Natural killer cell (primary cell): ENCODE measurements around the gene DMTF1. TPM values are rescaled to one million over a fixed set of nuclear protein-coding genes. Genes with fewer than 3 reads are reported as not detected.
"Not testable (repeated sequence)": the region's sequence is repeated elsewhere in the genome, so short reads cannot be mapped to it uniquely, and the experiment has no call there.

ENCODE experiments used
- ATAC-seq, 3 donors: fragments of 150-1000 bp in 2 of 3; fragments of 200-7000 bp in 1 of 3; cut with Tn5 transposase; 1 replicate in 1 of 3; 2 replicates in 2 of 3; pipeline ENCODE4 v1.10.0; 2021; ENCODE audit warnings: mild to moderate bottlenecking in 2 of 3, moderate library complexity in 2 of 3
- DNase-seq, 2 donors: peaks; one replicate each; pipeline versions ENCODE4 v3.0.0 to v3.0.0-alpha.2; 2013 to 2021; ENCODE audit warnings: mixed read lengths in 1 of 2
- H3K27ac ChIP-seq: one replicate; pipeline ENCODE4 v1.5.1; 2013; ENCODE audit warnings: mild to moderate bottlenecking, low read length
- H3K27me3 ChIP-seq: one replicate; pipeline ENCODE4 v1.6.1; 2013; ENCODE audit warnings: low read length; ENCODE audit not compliant: control insufficient read depth, insufficient read depth
- H3K36me3 ChIP-seq: one replicate; pipeline ENCODE4 v1.6.1; 2013; ENCODE audit warnings: low read length; ENCODE audit not compliant: control insufficient read depth, insufficient read depth
- H3K4me1 ChIP-seq: one replicate; pipeline ENCODE4 v1.6.1; 2013; ENCODE audit warnings: low read length; ENCODE audit not compliant: control insufficient read depth, insufficient read depth
- H3K4me3 ChIP-seq: one replicate; pipeline ENCODE4 v1.5.1; 2013; ENCODE audit warnings: low read length
- H3K9me3 ChIP-seq: one replicate; pipeline ENCODE4 v1.6.1; 2013; ENCODE audit warnings: low read length; ENCODE audit not compliant: control insufficient read depth, insufficient read depth
- H3K27ac Mint-ChIP-seq, 2 donors: one replicate each; pipeline ENCODE4 v1.8.0; 2022; ENCODE audit warnings: mild to moderate bottlenecking in 2 of 2, mixed read lengths in 2 of 2, moderate library complexity in 1 of 2
- H3K27me3 Mint-ChIP-seq, 2 donors: one replicate each; pipeline ENCODE4 v1.8.0; 2022; ENCODE audit warnings: low read depth in 2 of 2, mixed read lengths in 2 of 2
- H3K36me3 Mint-ChIP-seq: one replicate; pipeline ENCODE4 v1.8.0; 2022; ENCODE audit warnings: mixed read lengths
- H3K4me1 Mint-ChIP-seq, 2 donors: one replicate each; pipeline ENCODE4 v1.8.0; 2022; ENCODE audit warnings: mixed read lengths in 2 of 2
- H3K4me3 Mint-ChIP-seq: one replicate; pipeline ENCODE4 v1.8.0; 2022; ENCODE audit warnings: mild to moderate bottlenecking, moderate library complexity, mixed read lengths
- H3K9me3 Mint-ChIP-seq, 2 donors: one replicate each; pipeline ENCODE4 v1.8.0; 2022; ENCODE audit warnings: mixed read lengths in 2 of 2
- WGBS: methylation state at CpG from one replicate; pipeline ENCODE4 v1.1.7; 2013; ENCODE audit warnings: missing lambda C conversion rate; ENCODE audit not compliant: insufficient coverage; 5-methylcytosine and 5-hydroxymethylcytosine counted together
- intact Hi-C: fragments of 100-400 bp; cut with micrococcal nuclease; formaldehyde crosslinking; loops from one replicate; pipeline ENCODE4 v1.14.2; 2022
- total RNA-seq, 4 donors: library from RNA; stranded (reverse); fragments of 120-200 nt in 1 of 4; gene quantifications; one replicate each; pipeline versions ENCODE4 v1.2.3 to v1.2.4, GENCODE V29; 2013 to 2022
- TF ChIP-seq, protein P1 (sequence below): fragments of 200-600 bp; IDR thresholded peaks from one replicate; pipeline ENCODE4 v1.8.0; 2022; ENCODE audit warnings: antibody characterized with exemption

DMTF1 gene
- total RNA-seq, 3 donors from 2014 or later (not counting 1 experiment from before 2014, with no cell fraction given): 154 to 178 (median 160) TPM

DNA sequence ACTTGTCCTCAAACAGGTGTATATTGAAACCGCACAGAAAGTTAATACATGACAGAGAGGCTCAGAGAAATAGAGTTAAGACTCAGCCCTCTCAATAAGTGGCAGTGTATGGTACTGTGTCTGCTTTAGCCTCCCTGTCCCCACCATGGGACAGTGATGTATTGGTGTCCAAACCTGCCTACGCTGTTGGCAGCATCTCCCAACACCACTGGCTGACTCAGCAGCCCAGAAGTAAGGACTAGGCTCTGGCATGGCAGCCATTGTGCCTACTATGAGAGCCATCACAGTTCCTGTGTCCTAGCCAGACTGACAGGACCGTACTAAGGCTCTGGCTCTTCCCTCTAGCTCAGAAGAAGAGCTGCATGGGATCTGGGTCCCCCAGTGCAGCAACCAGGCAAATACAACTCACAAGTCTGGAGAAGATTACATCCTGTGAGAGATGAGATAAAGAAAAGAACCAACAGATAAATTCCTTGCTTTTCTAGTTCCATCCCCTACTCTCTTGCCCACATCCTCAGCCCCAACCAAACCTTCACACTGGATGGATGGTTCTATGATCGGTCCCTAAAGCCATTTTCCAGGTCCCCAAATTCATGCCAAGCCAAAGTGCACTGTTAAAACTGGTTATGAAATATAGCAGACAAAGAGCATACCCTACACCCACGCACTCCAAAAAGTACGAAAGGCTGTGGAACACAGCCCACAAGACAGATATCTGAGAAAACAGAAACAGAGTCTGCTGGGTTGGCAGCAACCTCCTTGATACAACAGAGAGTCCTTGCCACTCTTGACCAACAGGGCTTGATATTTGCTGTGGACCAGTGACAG is 44.1 kb upstream of the DMTF1 start:
- TF ChIP-seq, protein P1, sequence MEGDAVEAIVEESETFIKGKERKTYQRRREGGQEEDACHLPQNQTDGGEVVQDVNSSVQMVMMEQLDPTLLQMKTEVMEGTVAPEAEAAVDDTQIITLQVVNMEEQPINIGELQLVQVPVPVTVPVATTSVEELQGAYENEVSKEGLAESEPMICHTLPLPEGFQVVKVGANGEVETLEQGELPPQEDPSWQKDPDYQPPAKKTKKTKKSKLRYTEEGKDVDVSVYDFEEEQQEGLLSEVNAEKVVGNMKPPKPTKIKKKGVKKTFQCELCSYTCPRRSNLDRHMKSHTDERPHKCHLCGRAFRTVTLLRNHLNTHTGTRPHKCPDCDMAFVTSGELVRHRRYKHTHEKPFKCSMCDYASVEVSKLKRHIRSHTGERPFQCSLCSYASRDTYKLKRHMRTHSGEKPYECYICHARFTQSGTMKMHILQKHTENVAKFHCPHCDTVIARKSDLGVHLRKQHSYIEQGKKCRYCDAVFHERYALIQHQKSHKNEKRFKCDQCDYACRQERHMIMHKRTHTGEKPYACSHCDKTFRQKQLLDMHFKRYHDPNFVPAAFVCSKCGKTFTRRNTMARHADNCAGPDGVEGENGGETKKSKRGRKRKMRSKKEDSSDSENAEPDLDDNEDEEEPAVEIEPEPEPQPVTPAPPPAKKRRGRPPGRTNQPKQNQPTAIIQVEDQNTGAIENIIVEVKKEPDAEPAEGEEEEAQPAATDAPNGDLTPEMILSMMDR: no peak
- Mint-ChIP-seq H3K27ac (no peak overlapping the region), H3K36me3 (no peaks in the 10 kb centered on the region), H3K9me3 (no peaks in the 10 kb centered on the region), H3K4me1 (no peaks in the 10 kb centered on the region), H3K4me3 (no peak overlapping the region), H3K27me3 (peaks cover 13 to 45% of the 10 kb centered on the region in 2 donors)
- ATAC-seq (no peak), DNase-seq (no peak)
- H3K4me3 ChIP-seq: no peak overlapping the region
- peaks cover 5% of the 10 kb centered on the region for H3K27me3 ChIP-seq
- no peaks in the 10 kb centered on the region for H3K4me1 ChIP-seq
- no peak overlapping the region for H3K27ac ChIP-seq
- 76% methylated on average over 6 of the region's 6 CpGs for WGBS
- no peaks in the 10 kb centered on the region for H3K9me3 ChIP-seq
- no peaks in the 10 kb centered on the region for H3K36me3 ChIP-seq
- intact Hi-C loops: no loop called here

DNA sequence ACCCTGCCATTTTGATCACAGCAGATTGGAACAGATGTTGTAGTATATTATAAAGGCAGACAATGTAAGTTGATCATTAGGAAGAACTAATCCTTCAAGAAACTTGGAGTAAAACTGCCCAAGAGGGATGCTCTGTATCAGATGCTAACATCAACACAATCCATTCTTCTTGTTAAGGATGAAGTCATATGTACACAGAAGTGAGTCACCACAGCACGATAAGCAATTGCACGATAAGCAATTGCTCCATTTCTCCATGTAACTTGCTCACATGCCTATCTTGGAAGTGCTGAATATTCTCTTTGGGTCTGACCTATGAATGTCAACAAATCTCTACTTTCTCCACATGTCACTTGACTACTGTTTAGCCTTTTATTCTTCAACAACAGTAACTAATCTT is 41.5 kb upstream of the DMTF1 start:
- H3K27me3 Mint-ChIP-seq: peaks cover 17 to 45% of the 10 kb centered on the region in 2 donors
- Histone ChIP-seq H3K27me3 (peaks cover 5% of the 10 kb centered on the region), H3K4me1 (no peaks in the 10 kb centered on the region), H3K4me3 (no peak overlapping the region), H3K9me3 (no peaks in the 10 kb centered on the region), H3K36me3 (no peaks in the 10 kb centered on the region), H3K27ac (no peak overlapping the region)
- H3K9me3 Mint-ChIP-seq: no peaks in the 10 kb centered on the region
- H3K27ac Mint-ChIP-seq: no peak overlapping the region
- ATAC-seq (no peak), DNase-seq (no peak)
- TF ChIP-seq, protein P1: no peak
- H3K36me3 Mint-ChIP-seq: no peaks in the 10 kb centered on the region
- no peak overlapping the region for H3K4me3 Mint-ChIP-seq
- intact Hi-C loops: no loop called here
- WGBS: 92% methylated on average over 2 of the region's 2 CpGs
- no peaks in the 10 kb centered on the region for H3K4me1 Mint-ChIP-seq

DNA sequence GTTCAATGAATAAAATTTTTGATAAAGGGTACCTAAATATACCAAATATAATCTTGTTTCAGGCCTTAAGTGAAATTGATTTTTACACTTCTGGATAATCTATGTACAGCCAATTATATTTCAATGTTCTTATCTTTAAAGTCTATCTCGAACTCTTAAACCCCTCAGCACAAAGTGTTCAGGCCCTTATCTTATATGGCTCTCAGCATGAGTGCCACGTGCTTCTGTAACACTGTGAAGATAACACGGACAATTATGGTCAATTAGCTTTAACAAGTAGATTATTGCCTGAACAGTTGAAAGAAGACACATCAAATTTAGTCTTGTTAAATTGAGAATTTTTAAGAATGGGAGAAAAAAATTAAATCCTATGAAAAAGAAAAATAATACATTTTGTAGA is 40.4 kb upstream of the DMTF1 start:
- intact Hi-C loops: no loop called here
- Mint-ChIP-seq H3K27me3 (peaks cover 16 to 37% of the 10 kb centered on the region in 2 donors), H3K4me3 (no peak overlapping the region), H3K36me3 (no peaks in the 10 kb centered on the region), H3K9me3 (no peaks in the 10 kb centered on the region), H3K27ac (no peak overlapping the region), H3K4me1 (no peaks in the 10 kb centered on the region)
- Histone ChIP-seq H3K36me3 (no peaks in the 10 kb centered on the region), H3K27me3 (peaks cover 5% of the 10 kb centered on the region), H3K4me3 (no peak overlapping the region), H3K9me3 (no peaks in the 10 kb centered on the region), H3K27ac (no peak overlapping the region), H3K4me1 (no peaks in the 10 kb centered on the region)
- DNase-seq: no peak
- WGBS: 85% methylated on average over 3 of the region's 3 CpGs
- TF ChIP-seq, protein P1: no peak
- no peak for ATAC-seq

- TF ChIP-seq, protein P1: no peak
- WGBS: 90% methylated on average over 1 of the region's 1 CpG
- no peaks in the 10 kb centered on the region for H3K9me3 ChIP-seq
- intact Hi-C loops: no loop called here
- no peaks in the 10 kb centered on the region for H3K36me3 ChIP-seq
- H3K9me3 Mint-ChIP-seq: no peaks in the 10 kb centered on the region
- no peaks in the 10 kb centered on the region for H3K27me3 ChIP-seq
- H3K4me1 ChIP-seq: no peaks in the 10 kb centered on the region
- H3K4me1 Mint-ChIP-seq: no peaks in the 10 kb centered on the region
- H3K27me3 Mint-ChIP-seq: peaks cover 8 to 25% of the 10 kb centered on the region in 2 donors
- no peak overlapping the region for H3K4me3 Mint-ChIP-seq
- no peaks in the 10 kb centered on the region for H3K36me3 Mint-ChIP-seq
- no peak overlapping the region for H3K27ac ChIP-seq
- H3K4me3 ChIP-seq: no peak overlapping the region
- no peak overlapping the region for H3K27ac Mint-ChIP-seq
- ATAC-seq (no peak), DNase-seq (no peak)
These were observed 39.2 kb upstream of the DMTF1 start for GRCh38 chr7:87113077-87113476.

- H3K27me3 Mint-ChIP-seq: peaks cover 4 to 20% of the 10 kb centered on the region in 2 donors
- H3K4me3 ChIP-seq, H3K27ac ChIP-seq, H3K4me1 Mint-ChIP-seq, H3K9me3 Mint-ChIP-seq, H3K4me3 Mint-ChIP-seq, H3K27ac Mint-ChIP-seq, H3K4me1 ChIP-seq, ATAC-seq, DNase-seq, H3K9me3 ChIP-seq, H3K27me3 ChIP-seq, intact Hi-C loops, H3K36me3 Mint-ChIP-seq, H3K36me3 ChIP-seq: not testable (repeated sequence)
- WGBS: 91% methylated on average over 3 of the region's 3 CpGs
These were observed 38.3 kb upstream of the DMTF1 start for GRCh38 chr7:87113904-87114303.
